ENCODE measurements around the gene LRRC17. TPM values are rescaled to one million over a fixed set of nuclear protein-coding genes. Genes with fewer than 3 reads are reported as not detected.

Gene LRRC17
- polyA plus RNA-seq, 1 experiment, result 964 TPM

- no peaks in the 10 kb centered on the region for H3K9me3 ChIP-seq (ENCODE audit: control insufficient read depth, insufficient read depth, low read length)
These were observed 22.8 kb downstream of the LRRC17 start for GRCh38 chr7:102935450-102936115.

GRCh38 chr7:102938679-102939078 is 25.9 kb downstream of the LRRC17 start:
- Histone ChIP-seq H3K27me3 (ENCODE audit: control insufficient read depth, insufficient read depth, low read length) (no peaks in the 10 kb centered on the region), H3K27ac (ENCODE audit: low read depth, low read length) (no peak overlapping the region), H3K4me3 (ENCODE audit: low read depth, low read length) (no peak overlapping the region), H3K9me3 (ENCODE audit: control insufficient read depth, insufficient read depth, low read length) (no peaks in the 10 kb centered on the region)
- POLR2A ChIA-PET, result interaction anchor here (0.5 kb wide), 1 partner anchor 76 kb away, joined by 3 read pairs; no protein-coding TSS in a partner anchor
- no peak for DNase-seq (ENCODE audit: low read depth, low spot score)
- no peak for TF ChIP-seq CTCF (IDR thresholded peaks at IDR 0.05; ENCODE audit: low read depth, low read length)
- CTCF ChIA-PET, result interaction anchor here (3.2 kb wide), 1 partner anchor 123 kb away, joined by 10 read pairs; no protein-coding TSS in a partner anchor

More at GRCh38 chr7:102935450-102936115, 22.8 kb downstream of the LRRC17 start:
- no peaks in the 10 kb centered on the region for H3K27me3 ChIP-seq (ENCODE audit: control insufficient read depth, insufficient read depth, low read length)
- no peak for DNase-seq (ENCODE audit: low read depth, low spot score)
- H3K4me3 ChIP-seq (ENCODE audit: low read depth, low read length), result no peak overlapping the region
- ChIA-PET CTCF (interaction anchor here (2.4 kb wide), 1 partner anchor 127 kb away, joined by 9 read pairs; no protein-coding TSS in a partner anchor), POLR2A (no interaction called here)
- no peak for TF ChIP-seq CTCF (IDR thresholded peaks at IDR 0.05; ENCODE audit: low read depth, low read length)
- H3K27ac ChIP-seq (ENCODE audit: low read depth, low read length), result no peak overlapping the region

GRCh38 chr7:102942181-102942866 is 29.5 kb downstream of the LRRC17 start:
- Histone ChIP-seq H3K27ac (ENCODE audit: low read depth, low read length) (no peak overlapping the region), H3K4me3 (ENCODE audit: low read depth, low read length) (no peak overlapping the region), H3K27me3 (ENCODE audit: control insufficient read depth, insufficient read depth, low read length) (no peaks in the 10 kb centered on the region), H3K9me3 (ENCODE audit: control insufficient read depth, insufficient read depth, low read length) (no peaks in the 10 kb centered on the region)
- no peak for DNase-seq (ENCODE audit: low read depth, low spot score)
- TF ChIP-seq CTCF (IDR thresholded peaks at IDR 0.05; ENCODE audit: low read depth, low read length), result no peak
- ChIA-PET POLR2A (no interaction called here), CTCF (interaction anchor here (0.6 to 0.9 kb wide), 2 partner anchors 120 to 475 kb away, joined by 6 read pairs; no protein-coding TSS in a partner anchor)

GRCh38 chr7:102942868-102943267 is 30.1 kb downstream of the LRRC17 start:
- ChIA-PET POLR2A (no interaction called here), CTCF (interaction anchor here (0.9 kb wide), 1 partner anchor 119 kb away, joined by 6 read pairs; no protein-coding TSS in a partner anchor)
- Histone ChIP-seq H3K27ac (ENCODE audit: low read depth, low read length) (no peak overlapping the region), H3K4me3 (ENCODE audit: low read depth, low read length) (no peak overlapping the region), H3K9me3 (ENCODE audit: control insufficient read depth, insufficient read depth, low read length) (no peaks in the 10 kb centered on the region), H3K27me3 (ENCODE audit: control insufficient read depth, insufficient read depth, low read length) (no peaks in the 10 kb centered on the region)
- DNase-seq (ENCODE audit: low read depth, low spot score), result no peak
- no peak for TF ChIP-seq CTCF (IDR thresholded peaks at IDR 0.05; ENCODE audit: low read depth, low read length)

Data from AG04450 (cell line).